HG03159 (cell line): ENCODE data around the gene RYR2.
A peak's percentile ranks its signal among the peaks of the same experiment; 100 is the strongest.
"Not testable (repeated sequence)": the region's sequence is repeated elsewhere in the genome, so short reads cannot be mapped to it uniquely, and the experiment has no call there.

ENCODE experiments used
- ATAC-seq: cut with Tn5 transposase; IDR thresholded peaks from one replicate; pipeline ENCODE4 v1.9.1; 2021; ENCODE audit warnings: mild to moderate bottlenecking, moderate library complexity; ENCODE audit not compliant: unreplicated experiment

RYR2 gene

GRCh38 chr1:237539055-237539454 lies 497.1 kb downstream of the RYR2 start:
- no peak for ATAC-seq

GRCh38 chr1:237542525-237543418 lies 500.8 kb downstream of the RYR2 start:
- no peak for ATAC-seq

- no peak for ATAC-seq
These were observed 511.1 kb downstream of the RYR2 start for GRCh38 chr1:237553078-237553477.

- no peak for ATAC-seq
These were observed 514.9 kb downstream of the RYR2 start for GRCh38 chr1:237556911-237557310.

GRCh38 chr1:237562242-237562823 lies 520.3 kb downstream of the RYR2 start:
- peak; percentile 88 for ATAC-seq

- no peak for ATAC-seq
These were observed 523.3 kb downstream of the RYR2 start for GRCh38 chr1:237565236-237565635.

GRCh38 chr1:237566581-237566980 lies 524.6 kb downstream of the RYR2 start:
- no peak for ATAC-seq

- ATAC-seq, result no peak
These were observed 527.0 kb downstream of the RYR2 start for GRCh38 chr1:237568955-237569354.

GRCh38 chr1:237570530-237570929 lies 528.5 kb downstream of the RYR2 start:
- ATAC-seq, result no peak

- ATAC-seq, result no peak
These were observed 532.6 kb downstream of the RYR2 start for GRCh38 chr1:237574536-237574935.

GRCh38 chr1:237578540-237578939 lies 536.6 kb downstream of the RYR2 start:
- no peak for ATAC-seq

- ATAC-seq, result no peak
These were observed 538.7 kb downstream of the RYR2 start for GRCh38 chr1:237580726-237581125.

GRCh38 chr1:237583270-237583669 lies 541.3 kb downstream of the RYR2 start:
- no peak for ATAC-seq

GRCh38 chr1:237583756-237584155 lies 541.8 kb downstream of the RYR2 start:
- no peak for ATAC-seq

- no peak for ATAC-seq
These were observed 548.4 kb downstream of the RYR2 start for GRCh38 chr1:237590386-237590785.

GRCh38 chr1:237591353-237591752 lies 549.4 kb downstream of the RYR2 start:
- no peak for ATAC-seq

- not testable (repeated sequence) for ATAC-seq
These were observed 561.1 kb downstream of the RYR2 start for GRCh38 chr1:237603036-237603568.

- no peak for ATAC-seq
These were observed 566.4 kb downstream of the RYR2 start for GRCh38 chr1:237608433-237608832.

- no peak for ATAC-seq
These were observed 568.2 kb downstream of the RYR2 start for GRCh38 chr1:237610157-237610556.

GRCh38 chr1:237613984-237614383 lies 572.0 kb downstream of the RYR2 start:
- no peak for ATAC-seq

GRCh38 chr1:237619553-237619952 lies 577.6 kb downstream of the RYR2 start:
- no peak for ATAC-seq

- ATAC-seq, result no peak
These were observed 592.9 kb downstream of the RYR2 start for GRCh38 chr1:237634922-237635321.
